GM12878 (cell line): ENCODE data around the gene HPRT1.

ENCODE experiments used
- BHLHE40 ChIP-seq, 2 experiments: fragments of 450-650 bp in 1 of 2; IDR thresholded peaks; 2 replicates each; pipeline ENCODE4 v1.6.1; 2011 to 2017; ENCODE audit warnings: low read depth in 2 of 2, borderline replicate concordance in 1 of 2, improper control_type of control experiment in 1 of 2, low read length in 1 of 2, mild to moderate bottlenecking in 1 of 2
- CBFB ChIP-seq: IDR thresholded peaks from 2 replicates; pipeline ENCODE4 v1.6.1; 2016; ENCODE audit warnings: antibody characterized with exemption, low read depth
- CTCF ChIP-seq, 3 experiments: IDR thresholded peaks in 2 of 3; conservative IDR thresholded peaks in 1 of 3; 2 replicates each; pipeline ENCODE4 v1.5.1; 2011; ENCODE audit warnings: low read depth in 3 of 3, low read length in 3 of 3, mild to moderate bottlenecking in 3 of 3, control low read depth in 2 of 3, moderate library complexity in 2 of 3, inconsistent platforms in 1 of 3, mixed read lengths in 1 of 3; ENCODE audit not compliant: control insufficient read depth in 2 of 3, insufficient read depth in 1 of 3; ENCODE audit errors: extremely low read depth in 1 of 3
- EGR1 ChIP-seq, 2 experiments: IDR thresholded peaks; 1 replicate in 1 of 2; 2 replicates in 1 of 2; pipeline ENCODE4 v1.6.1; 2011 to 2012; ENCODE audit warnings: low read depth in 2 of 2, low read length in 2 of 2, borderline replicate concordance in 1 of 2, mild to moderate bottlenecking in 1 of 2, moderate library complexity in 1 of 2
- FOXK2 ChIP-seq: fragments of 450-650 bp; IDR thresholded peaks from 2 replicates; pipeline ENCODE4 v1.6.1; 2017; ENCODE audit warnings: mild to moderate bottlenecking, moderate library complexity
- FOXM1 ChIP-seq: IDR thresholded peaks from 2 replicates; pipeline ENCODE4 v1.6.1; 2012; ENCODE audit warnings: low read depth, mild to moderate bottlenecking, inconsistent platforms, low read length, moderate library complexity
- GABPA ChIP-seq: IDR thresholded peaks from 2 replicates; pipeline ENCODE4 v1.6.1; 2014; ENCODE audit warnings: antibody characterized with exemption, low read depth, mild to moderate bottlenecking, inconsistent platforms

- TF ChIP-seq BHLHE40 (IDR thresholded peaks at IDR 0.05; ENCODE audit: borderline replicate concordance in 1 of 2, low read depth in 2 of 2, low read length in 1 of 2) (no peak), CTCF (IDR thresholded peaks at IDR 0.05 in 2 of 3, conservative IDR thresholded peaks at IDR 0.05 in 1 of 3; ENCODE audit: control insufficient read depth in 2 of 3, extremely low read depth in 1 of 3, insufficient read depth in 1 of 3, low read depth in 3 of 3, low read length in 3 of 3) (no peak), GABPA (no peak), CBFB (no peak), EGR1 (IDR thresholded peaks at IDR 0.05; ENCODE audit: borderline replicate concordance in 1 of 2, low read depth in 2 of 2, low read length in 2 of 2) (no peak), FOXM1 (no peak), FOXK2 (no peak)
Measured at GRCh38 chrX:134525086-134525792, 65.3 kb downstream of the HPRT1 start.
